GM18507 (cell line): ENCODE data around the gene LRRC1.
"Not testable (repeated sequence)": the region's sequence is repeated elsewhere in the genome, so short reads cannot be mapped to it uniquely, and the experiment has no call there.

Experiments
- DNase-seq: peaks from one replicate; pipeline ENCODE4 v3.0.0; 2011; ENCODE audit warnings: low read depth; ENCODE audit not compliant: insufficient read length; ENCODE audit errors: extremely low spot score
- FAIRE-seq: peaks from 2 replicates; lab custom pipeline; 2011; peaks lifted over from hg19 to GRCh38; lab: Jason Lieb, UNC

LRRC1 gene

GRCh38 chr6:53790886-53791285, 3.9 kb upstream of the LRRC1 start:
- DNase-seq (no peak), FAIRE-seq (no peak)

GRCh38 chr6:53792016-53792415, 2.8 kb upstream of the LRRC1 start:
- no peak for DNase-seq
- FAIRE-seq: no peak

- no peak for DNase-seq
- no peak for FAIRE-seq
These were observed 1.9 kb upstream of the LRRC1 start for GRCh38 chr6:53792973-53793317.

- FAIRE-seq: peak; percentile 67
- DNase-seq: peak; percentile 28
These were observed 1.3 kb upstream of the LRRC1 start for GRCh38 chr6:53793318-53794136.

GRCh38 chr6:53794137-53794719, 577 bp upstream of the LRRC1 start:
- peak; percentile 25 for DNase-seq
- no peak for FAIRE-seq

GRCh38 chr6:53795340-53795701, 516 bp downstream of the LRRC1 start:
- FAIRE-seq (no peak), DNase-seq (no peak)

GRCh38 chr6:53795702-53796450, 1.1 kb downstream of the LRRC1 start:
- no peak for DNase-seq

GRCh38 chr6:53796451-53796780, 1.6 kb downstream of the LRRC1 start:
- no peak for DNase-seq
- no peak for FAIRE-seq

More at GRCh38 chr6:53795702-53796450, 1.1 kb downstream of the LRRC1 start:
- FAIRE-seq: no peak

- FAIRE-seq (no peak), DNase-seq (no peak)
These were observed 2.0 kb downstream of the LRRC1 start for GRCh38 chr6:53796791-53797190.

- no peak for DNase-seq
- FAIRE-seq: no peak
These were observed 2.5 kb downstream of the LRRC1 start for GRCh38 chr6:53797304-53797703.

GRCh38 chr6:53799340-53799739, 4.5 kb downstream of the LRRC1 start:
- DNase-seq (no peak), FAIRE-seq (no peak)

GRCh38 chr6:53801022-53801421, 6.2 kb downstream of the LRRC1 start:
- FAIRE-seq (no peak), DNase-seq (no peak)

GRCh38 chr6:53802582-53802981, 7.8 kb downstream of the LRRC1 start:
- FAIRE-seq (no peak), DNase-seq (no peak)

GRCh38 chr6:53803081-53803860, 8.5 kb downstream of the LRRC1 start:
- DNase-seq (no peak), FAIRE-seq (no peak)

GRCh38 chr6:53805016-53805415, 10.2 kb downstream of the LRRC1 start:
- FAIRE-seq (no peak), DNase-seq (no peak)

GRCh38 chr6:53805725-53806124, 10.9 kb downstream of the LRRC1 start:
- DNase-seq (no peak), FAIRE-seq (no peak)

- not testable (repeated sequence) for DNase-seq, FAIRE-seq
These were observed 12.8 kb downstream of the LRRC1 start for GRCh38 chr6:53807606-53808005.

GRCh38 chr6:53808302-53808881, 13.6 kb downstream of the LRRC1 start:
- FAIRE-seq: no peak
- no peak for DNase-seq

GRCh38 chr6:53809691-53810090, 14.9 kb downstream of the LRRC1 start:
- no peak for DNase-seq
- FAIRE-seq: no peak

GRCh38 chr6:53811082-53811481, 16.3 kb downstream of the LRRC1 start:
- FAIRE-seq (peak; percentile 90), DNase-seq (peak; percentile 54)
